ENCODE data around the gene RNPC3.
A peak's percentile ranks its signal among the peaks of the same experiment; 100 is the strongest.
"Not testable (repeated sequence)": the region's sequence is repeated elsewhere in the genome, so short reads cannot be mapped to it uniquely, and the experiment has no call there.

The RNPC3 gene

GRCh38 chr1:103525607-103526507 is at the start of gene RNPC3:
TSS of gene RNPC3 (plus strand) at chr1:103525699. CDS start at chr1:103526071, 372 bp downstream.
- DNase-seq = peak; percentile 81

GRCh38 chr1:103477101-103477500 is 48.4 kb upstream of the RNPC3 start:
- no peak for DNase-seq

- no peak for DNase-seq
Measured at GRCh38 chr1:103489935-103490334, 35.6 kb upstream of the RNPC3 start.

GRCh38 chr1:103492003-103492625 is 33.4 kb upstream of the RNPC3 start:
- no peak for DNase-seq

- no peak for DNase-seq
Measured at GRCh38 chr1:103496014-103496635, 29.4 kb upstream of the RNPC3 start.

- DNase-seq = no peak
Measured at GRCh38 chr1:103497404-103497803, 28.1 kb upstream of the RNPC3 start.

GRCh38 chr1:103509250-103509649 is 16.2 kb upstream of the RNPC3 start:
- no peak for DNase-seq

- no peak for DNase-seq
Measured at GRCh38 chr1:103513711-103514110, 11.8 kb upstream of the RNPC3 start.

GRCh38 chr1:103514920-103515503 is 10.5 kb upstream of the RNPC3 start:
- DNase-seq = no peak

- DNase-seq = no peak
Measured at GRCh38 chr1:103516283-103516682, 9.2 kb upstream of the RNPC3 start.

GRCh38 chr1:103516693-103517092 is 8.8 kb upstream of the RNPC3 start:
- DNase-seq = no peak

GRCh38 chr1:103517380-103518047 is 8.0 kb upstream of the RNPC3 start:
- DNase-seq = no peak

GRCh38 chr1:103520822-103521221 is 4.7 kb upstream of the RNPC3 start:
- DNase-seq = no peak

- DNase-seq = no peak
Measured at GRCh38 chr1:103523346-103523745, 2.2 kb upstream of the RNPC3 start.

GRCh38 chr1:103525114-103525606 is 339 bp upstream of the RNPC3 start:
- DNase-seq = no peak

GRCh38 chr1:103527331-103527730 is 1.8 kb downstream of the RNPC3 start:
- DNase-seq = no peak

- no peak for DNase-seq
Measured at GRCh38 chr1:103529746-103530145, 4.2 kb downstream of the RNPC3 start.

GRCh38 chr1:103538226-103538625 is 12.7 kb downstream of the RNPC3 start:
- no peak for DNase-seq

GRCh38 chr1:103541431-103541830 is 15.9 kb downstream of the RNPC3 start:
- DNase-seq = no peak

- DNase-seq = no peak
Measured at GRCh38 chr1:103546496-103546895, 21.0 kb downstream of the RNPC3 start.

- no peak for DNase-seq
Measured at GRCh38 chr1:103547840-103548239, 22.3 kb downstream of the RNPC3 start.

GRCh38 chr1:103560427-103560826 is 34.9 kb downstream of the RNPC3 start:
- DNase-seq = no peak

- DNase-seq = not testable (repeated sequence)
Measured at GRCh38 chr1:103561124-103561523, 35.6 kb downstream of the RNPC3 start.

Measured in activated CD4-positive, alpha-beta T cell treated with anti-CD3 and anti-CD28 coated beads for 1 hour (primary cell).